Common myeloid progenitor, CD34-positive (primary cell): ENCODE measurements around the gene VRK3.
A peak's percentile ranks its signal among the peaks of the same experiment; 100 is the strongest.

ENCODE experiments used
- CTCF ChIA-PET: fragments of 350-600 bp; sonication (Branson Sonifier 250); formaldehyde crosslinking; loops from one replicate; lab custom pipeline; 2021; ENCODE audit warnings: antibody characterized with exemption; lab: Charles Lee
- POLR2A ChIA-PET: fragments of 350-600 bp; sonication (Branson Sonifier 250); formaldehyde crosslinking; loops from one replicate; lab custom pipeline; 2021; ENCODE audit warnings: antibody characterized with exemption; lab: Charles Lee
- DNase-seq, 3 donors: peaks; one replicate each; pipeline versions ENCODE4 v3.0.0 to v3.0.0-alpha.2; 2013
- H3K27ac ChIP-seq, 2 experiments: 1 replicate in 1 of 2; 2 replicates in 1 of 2; pipeline ENCODE4 v1.7.0; 2013; ENCODE audit warnings: inconsistent platforms in 2 of 2, low read length in 2 of 2, mild to moderate bottlenecking in 2 of 2, low read depth in 1 of 2, moderate library complexity in 1 of 2; ENCODE audit not compliant: severe bottlenecking in 2 of 2, insufficient read depth in 1 of 2, poor library complexity in 1 of 2
- H3K27me3 ChIP-seq, 5 experiments: replicated peaks in 2 of 5; 1 replicate in 3 of 5; 2 replicates in 2 of 5; pipeline versions ENCODE4 v1.6.1 to v1.7.0; 2013; ENCODE audit warnings: low read length in 4 of 5, mild to moderate bottlenecking in 2 of 5, moderate library complexity in 2 of 5, inconsistent platforms in 1 of 5; ENCODE audit not compliant: insufficient read depth in 5 of 5, control insufficient read depth in 4 of 5
- H3K36me3 ChIP-seq, 4 experiments: 1 replicate in 2 of 4; 2 replicates in 2 of 4; pipeline versions ENCODE4 v1.6.1 to v1.7.0; 2013; ENCODE audit warnings: low read length in 3 of 4, control low read depth in 1 of 4, mild to moderate bottlenecking in 1 of 4; ENCODE audit not compliant: control insufficient read depth in 4 of 4, insufficient read depth in 4 of 4
- H3K4me1 ChIP-seq, 4 experiments: 1 replicate in 3 of 4; 2 replicates in 1 of 4; pipeline versions ENCODE4 v1.6.1 to v1.7.1; 2013; ENCODE audit warnings: low read length in 3 of 4, mild to moderate bottlenecking in 3 of 4, control low read depth in 1 of 4, inconsistent platforms in 1 of 4, moderate library complexity in 1 of 4; ENCODE audit not compliant: control insufficient read depth in 4 of 4, insufficient read depth in 4 of 4; ENCODE audit errors: control extremely low read depth in 1 of 4
- H3K4me3 ChIP-seq, 7 experiments: 1 replicate in 4 of 7; 2 replicates in 3 of 7; pipeline versions ENCODE4 v1.5.1 to v1.7.0; 2013; ENCODE audit warnings: mild to moderate bottlenecking in 7 of 7, low read length in 6 of 7, moderate library complexity in 6 of 7, inconsistent platforms in 2 of 7, low read depth in 2 of 7, control low read depth in 1 of 7; ENCODE audit not compliant: insufficient read depth in 4 of 7, control insufficient read depth in 1 of 7; ENCODE audit errors: extremely low read depth in 1 of 7
- H3K9me3 ChIP-seq, 5 experiments: 1 replicate in 4 of 5; 2 replicates in 1 of 5; pipeline versions ENCODE4 v1.6.1 to v1.7.1; 2013; ENCODE audit warnings: low read length in 4 of 5, mild to moderate bottlenecking in 2 of 5, inconsistent platforms in 1 of 5, low read depth in 1 of 5, moderate library complexity in 1 of 5; ENCODE audit not compliant: control insufficient read depth in 4 of 5, insufficient read depth in 2 of 5; ENCODE audit errors: control extremely low read depth in 1 of 5
- WGBS: methylation state at CpG from one replicate; pipeline ENCODE4 v1.1.5; 2013; ENCODE audit not compliant: insufficient coverage; 5-methylcytosine and 5-hydroxymethylcytosine counted together

Gene VRK3

GRCh38 chr19:50003254-50003788 is 21.9 kb downstream of the VRK3 start:
- H3K27ac ChIP-seq = no peak overlapping the region

GRCh38 chr19:50002386-50002960 is 22.7 kb downstream of the VRK3 start:
- ChIA-PET POLR2A (no interaction called here), CTCF (interaction anchor here (0.8 to 1.9 kb wide), 4 partner anchors 8 to 22 kb away, joined by 3 to 5 read pairs (median 3); partner anchors contain the start of gene VRK3)
- no peak overlapping the region for H3K27ac ChIP-seq
- peaks cover 8 to 73% (median 46%) of the 10 kb centered on the region in 4 experiments for H3K36me3 ChIP-seq
- H3K9me3 ChIP-seq = no peaks in the 10 kb centered on the region
- H3K4me1 ChIP-seq = peaks cover 0 to 23% (median 17%) of the 10 kb centered on the region in 4 experiments
- DNase-seq = no peak
- H3K27me3 ChIP-seq = no peaks in the 10 kb centered on the region
- H3K4me3 ChIP-seq = no peak overlapping the region
- 97% methylated on average over 6 of the region's 6 CpGs for WGBS

More at GRCh38 chr19:50003254-50003788, 21.9 kb downstream of the VRK3 start:
- Histone ChIP-seq H3K4me1 (peaks cover 0 to 23% (median 17%) of the 10 kb centered on the region in 4 experiments), H3K4me3 (peak overlapping the region in 1 of 7 experiments; percentile 31), H3K27me3 (no peaks in the 10 kb centered on the region), H3K9me3 (no peaks in the 10 kb centered on the region), H3K36me3 (peaks cover 11 to 78% (median 52%) of the 10 kb centered on the region in 4 experiments)
- POLR2A ChIA-PET = interaction anchor here (0.6 kb wide), 1 partner anchor 150 kb away, joined by 9 read pairs; no protein-coding TSS in a partner anchor
- no peak for DNase-seq
- WGBS = 96% methylated on average over 14 of the region's 17 CpGs
- CTCF ChIA-PET = interaction anchor here (0.9 to 1.9 kb wide), 4 partner anchors 11 to 66 kb away, joined by 3 to 5 read pairs (median 3); no protein-coding TSS in a partner anchor

DNA sequence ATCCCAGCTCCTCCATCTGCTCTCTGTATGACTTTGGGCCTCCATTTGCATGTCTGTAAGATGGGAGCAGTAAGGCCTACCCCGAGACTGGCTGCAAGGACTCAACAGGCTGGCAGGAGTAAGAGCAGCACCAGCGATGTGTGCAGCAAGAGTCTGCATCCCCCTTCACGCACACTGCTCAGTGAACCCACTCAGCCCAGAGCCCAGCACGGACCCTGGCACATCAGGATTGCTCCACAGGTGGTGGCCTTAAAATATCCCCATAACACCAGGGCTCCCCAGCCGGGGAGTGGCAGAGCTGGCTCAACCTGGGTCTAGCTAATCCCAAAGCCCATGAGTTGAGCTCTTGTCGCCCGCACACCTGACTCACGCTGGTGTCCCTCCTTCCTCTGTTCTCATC is 23.4 kb downstream of the VRK3 start:
- H3K4me1 ChIP-seq = peaks cover 0 to 23% (median 17%) of the 10 kb centered on the region in 4 experiments
- no peaks in the 10 kb centered on the region for H3K9me3 ChIP-seq
- 95% methylated on average over 7 of the region's 8 CpGs for WGBS
- no peak overlapping the region for H3K4me3 ChIP-seq
- H3K36me3 ChIP-seq = peaks cover 3 to 73% (median 43%) of the 10 kb centered on the region in 4 experiments
- H3K27ac ChIP-seq = no peak overlapping the region
- ChIA-PET POLR2A (no interaction called here), CTCF (interaction anchor here (0.8 to 1.2 kb wide), 3 partner anchors 9 to 23 kb away, joined by 3 read pairs; partner anchors contain the start of gene VRK3)
- H3K27me3 ChIP-seq = no peaks in the 10 kb centered on the region
- DNase-seq = no peak

- WGBS = 89% methylated on average over 12 of the region's 16 CpGs
- CTCF ChIA-PET = interaction anchor here (1.0 kb wide), 1 partner anchor 14 kb away, joined by 3 read pairs; no protein-coding TSS in a partner anchor
These were observed 24.2 kb downstream of the VRK3 start for GRCh38 chr19:50000841-50001557.

GRCh38 chr19:50000038-50000840 is 24.9 kb downstream of the VRK3 start:
- no peaks in the 10 kb centered on the region for H3K9me3 ChIP-seq
- CTCF ChIA-PET = interaction anchor here (1.0 kb wide), 1 partner anchor 13 kb away, joined by 3 read pairs; no protein-coding TSS in a partner anchor

More at GRCh38 chr19:50000841-50001557, 24.2 kb downstream of the VRK3 start:
- H3K4me1 ChIP-seq = peaks cover 0 to 23% (median 17%) of the 10 kb centered on the region in 4 experiments
- no peak overlapping the region for H3K27ac ChIP-seq
- H3K36me3 ChIP-seq = peaks cover 2 to 74% (median 43%) of the 10 kb centered on the region in 4 experiments
- H3K27me3 ChIP-seq = no peaks in the 10 kb centered on the region
- POLR2A ChIA-PET = no interaction called here
- no peaks in the 10 kb centered on the region for H3K9me3 ChIP-seq
- H3K4me3 ChIP-seq = no peak overlapping the region
- DNase-seq = no peak

DNA sequence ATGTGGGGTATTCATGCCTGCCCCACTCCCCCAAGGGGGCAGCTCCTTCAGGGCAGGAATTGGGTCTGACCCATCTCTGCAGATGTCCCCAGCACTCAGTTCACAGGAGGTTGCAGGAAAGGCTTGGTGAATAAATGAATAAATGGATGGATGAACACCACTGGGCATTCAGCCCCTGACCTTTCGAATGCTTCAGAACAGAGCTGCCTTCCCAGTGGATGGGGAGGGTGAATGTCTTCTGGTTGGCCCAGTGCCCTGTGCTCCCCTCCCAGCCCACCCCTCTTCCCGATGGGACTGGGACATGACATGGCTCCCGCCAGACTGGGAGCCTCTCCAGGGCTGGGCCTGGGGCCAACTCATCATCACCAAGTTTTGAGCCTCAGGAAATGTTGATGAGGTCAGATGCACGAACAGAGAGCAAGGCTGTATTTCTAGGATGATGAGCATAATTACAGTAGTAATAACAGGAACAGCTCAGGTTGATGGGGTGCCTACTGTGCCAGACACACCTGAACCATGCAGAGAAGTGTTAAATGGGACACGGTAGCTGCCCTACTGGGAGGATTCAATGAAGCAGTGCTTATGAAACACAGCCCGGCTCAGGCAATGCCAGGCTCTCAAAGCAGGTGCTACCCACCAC is 25.7 kb downstream of the VRK3 start:
- H3K36me3 ChIP-seq = peaks cover 5 to 74% (median 44%) of the 10 kb centered on the region in 4 experiments
- DNase-seq = no peak
- 94% methylated on average over 5 of the region's 6 CpGs for WGBS
- CTCF ChIA-PET = no interaction called here
- H3K27me3 ChIP-seq = no peaks in the 10 kb centered on the region
- no peak overlapping the region for H3K4me3 ChIP-seq
- peaks cover 0 to 17% (median 13%) of the 10 kb centered on the region in 4 experiments for H3K4me1 ChIP-seq
- H3K9me3 ChIP-seq = no peaks in the 10 kb centered on the region
- POLR2A ChIA-PET = no interaction called here
- no peak overlapping the region for H3K27ac ChIP-seq

More at GRCh38 chr19:50000038-50000840, 24.9 kb downstream of the VRK3 start:
- DNase-seq = no peak
- Histone ChIP-seq H3K27ac (no peak overlapping the region), H3K4me1 (peaks cover 0 to 23% (median 17%) of the 10 kb centered on the region in 4 experiments), H3K27me3 (no peaks in the 10 kb centered on the region), H3K4me3 (no peak overlapping the region), H3K36me3 (peaks cover 3 to 72% (median 39%) of the 10 kb centered on the region in 4 experiments)
- POLR2A ChIA-PET = no interaction called here
- 93% methylated on average over 17 of the region's 20 CpGs for WGBS
